Measurements from ENCODE around the gene SF1.
A peak's percentile ranks its signal among the peaks of the same experiment; 100 is the strongest.

SF1 gene

GRCh38 chr11:64764040-64764611 lies 14.2 kb downstream of the SF1 start:
- no peak for DNase-seq (ENCODE audit: low read depth)
- TF ChIP-seq CTCF (conservative IDR thresholded peaks at IDR 0.05; ENCODE audit: low read depth, low read length), result no peak
- no peak overlapping the region for H3K4me3 ChIP-seq (ENCODE audit: low read depth, low read length)

- no peak overlapping the region for H3K4me3 ChIP-seq (ENCODE audit: low read depth, low read length)
- DNase-seq (ENCODE audit: low read depth), result peak; percentile 34
- TF ChIP-seq CTCF (conservative IDR thresholded peaks at IDR 0.05; ENCODE audit: low read depth, low read length), result no peak
These were observed 14.8 kb downstream of the SF1 start for GRCh38 chr11:64763526-64764039.

- TF ChIP-seq CTCF (conservative IDR thresholded peaks at IDR 0.05; ENCODE audit: low read depth, low read length), result no peak
- peak; percentile 85 for DNase-seq (ENCODE audit: low read depth)
- H3K4me3 ChIP-seq (ENCODE audit: low read depth, low read length), result no peak overlapping the region
These were observed 15.4 kb downstream of the SF1 start for GRCh38 chr11:64762674-64763525.

- DNase-seq (ENCODE audit: low read depth), result no peak
- TF ChIP-seq CTCF (conservative IDR thresholded peaks at IDR 0.05; ENCODE audit: low read depth, low read length), result no peak
- no peak overlapping the region for H3K4me3 ChIP-seq (ENCODE audit: low read depth, low read length)
These were observed 16.1 kb downstream of the SF1 start for GRCh38 chr11:64762277-64762673.

- peak; percentile 47 for DNase-seq (ENCODE audit: low read depth)
- H3K4me3 ChIP-seq (ENCODE audit: low read depth, low read length), result no peak overlapping the region
- TF ChIP-seq CTCF (conservative IDR thresholded peaks at IDR 0.05; ENCODE audit: low read depth, low read length), result no peak
These were observed 17.5 kb downstream of the SF1 start for GRCh38 chr11:64760759-64761420.

- no peak for TF ChIP-seq CTCF (conservative IDR thresholded peaks at IDR 0.05; ENCODE audit: low read depth, low read length)
- H3K4me3 ChIP-seq (ENCODE audit: low read depth, low read length), result peak within 1 kb of the TSS; percentile 42
- peak; percentile 89 for DNase-seq (ENCODE audit: low read depth)
These were observed 18.3 kb downstream of the SF1 start, which contains the start of gene PYGM for GRCh38 chr11:64759722-64760719. PYGM (minus strand) TSS chr11:64759974; CDS start chr11:64759898, 76 bp downstream.
